Right renal cortex interstitium (tissue), 3 donors: ENCODE data around the gene SPAAR. TPM values are rescaled to one million over a fixed set of nuclear protein-coding genes. Genes with fewer than 3 reads are reported as not detected.
"Not testable (repeated sequence)": the region's sequence is repeated elsewhere in the genome, so short reads cannot be mapped to it uniquely, and the experiment has no call there.

Experiments used
- DNase-seq, 3 donors: peaks; one replicate each; pipeline ENCODE4 v3.0.0-alpha.2; 2013; ENCODE audit warnings: low read depth in 3 of 3, low spot score in 2 of 3
- polyA plus RNA-seq, 3 donors: library from polyadenylated mRNA; unstranded; fragments of 120-200 nt; gene quantifications; one replicate each; pipeline ENCODE4 v1.2.1, GENCODE V29; 2013; ENCODE audit not compliant: insufficient read length in 3 of 3

Gene SPAAR
- polyA plus RNA-seq, 3 donors = 1.4 to 1.5 (median 1.5) TPM

DNA sequence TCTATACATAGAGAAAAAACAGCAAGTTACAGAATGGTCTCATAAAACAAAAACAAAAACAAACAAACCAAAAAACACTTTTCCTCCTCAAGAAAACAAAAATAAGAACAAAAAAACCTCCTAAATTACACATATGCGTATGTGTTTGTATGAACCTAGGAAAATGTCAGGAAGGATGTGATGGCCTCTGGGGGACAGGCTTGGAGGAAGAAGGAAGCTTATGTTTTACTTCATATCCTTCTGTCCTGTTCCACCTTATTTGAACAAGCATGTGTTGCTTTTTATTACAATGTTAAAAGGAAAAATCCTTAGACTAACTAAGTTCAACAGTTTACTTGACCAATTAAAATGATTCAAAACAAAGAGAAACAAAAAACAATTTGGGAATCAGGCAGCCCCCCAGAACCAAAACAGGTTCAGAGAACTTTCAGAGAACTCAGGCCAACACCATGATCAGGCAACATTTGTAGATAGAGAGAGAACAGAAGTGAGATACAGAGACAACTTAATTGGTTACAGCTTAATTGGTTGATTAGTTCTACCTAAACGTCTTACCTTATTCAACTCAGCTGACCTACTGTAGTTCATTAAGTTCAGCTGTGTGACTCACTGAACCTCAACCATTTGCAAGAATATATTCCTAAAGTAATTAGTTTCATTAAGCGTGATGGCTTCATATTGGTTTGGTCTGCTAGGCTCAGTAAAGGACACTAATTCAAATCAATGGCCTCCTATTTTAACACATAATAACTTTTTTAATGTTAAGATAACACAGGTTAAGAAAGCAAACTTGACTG lies 10.1 kb downstream of the SPAAR start:
- DNase-seq = no peak

- DNase-seq = no peak
Observed at GRCh38 chr9:35920051-35920620, 10.8 kb downstream of the SPAAR start.

DNA sequence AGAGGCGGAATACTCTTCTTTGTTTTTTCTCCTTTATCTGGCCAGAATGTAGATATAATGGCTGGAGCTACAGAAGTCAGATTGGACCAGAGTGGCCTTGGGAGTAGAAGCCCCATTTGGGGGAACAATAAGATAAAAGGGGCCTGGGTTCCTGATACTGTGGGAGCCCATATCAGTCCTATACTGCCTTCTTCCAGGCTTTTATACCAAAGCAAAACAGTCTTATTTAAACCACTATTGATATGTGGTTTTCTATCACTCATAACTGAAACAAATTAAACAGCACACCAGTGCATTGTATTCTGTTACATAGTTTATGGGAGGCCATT lies 14.3 kb downstream of the SPAAR start:
- DNase-seq = no peak

- DNase-seq = no peak
Observed at GRCh38 chr9:35923927-35924763, 14.9 kb downstream of the SPAAR start.

DNA sequence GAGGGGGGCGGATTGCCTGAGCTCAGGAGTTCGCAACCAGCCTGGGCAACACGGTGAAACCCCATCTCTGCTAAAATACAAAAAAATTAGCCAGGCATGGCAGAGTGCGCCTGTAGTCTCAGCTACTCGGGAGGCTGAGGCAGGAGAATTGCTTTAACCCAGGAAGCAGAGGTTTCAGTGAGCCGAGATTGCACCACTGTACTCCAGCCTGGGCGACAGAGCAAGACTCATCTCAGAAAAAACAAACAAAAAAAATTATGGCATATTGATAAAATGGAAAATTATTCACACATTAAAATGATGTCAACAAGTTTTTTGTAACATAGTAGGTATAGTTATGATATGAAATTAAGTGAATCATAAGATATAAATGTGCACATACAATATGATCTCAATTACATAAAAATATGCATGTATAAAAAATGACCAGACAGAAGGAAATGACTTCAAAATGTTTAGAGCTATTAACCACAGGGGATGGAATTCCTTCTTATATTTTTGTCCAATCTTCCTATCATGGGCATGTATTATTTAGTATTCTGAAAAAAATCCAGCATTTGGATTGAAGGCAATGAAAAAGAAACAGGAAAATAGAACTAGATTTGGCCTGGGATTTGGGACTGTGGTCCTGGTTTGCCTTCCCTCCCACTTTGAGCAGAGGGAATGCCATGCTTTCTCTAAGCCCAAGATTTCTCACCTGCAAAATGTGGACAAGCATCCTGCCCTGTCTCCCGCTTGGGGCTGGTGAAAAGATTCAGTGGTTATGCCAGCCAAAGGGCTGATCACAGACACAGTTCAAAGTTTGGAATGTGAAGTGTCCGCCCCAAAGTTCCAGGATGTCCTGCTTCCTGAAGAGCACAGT lies 19.5 kb downstream of the SPAAR start:
- no peak for DNase-seq

- DNase-seq = no peak
Observed at GRCh38 chr9:35929453-35929718, 20.1 kb downstream of the SPAAR start.

DNA sequence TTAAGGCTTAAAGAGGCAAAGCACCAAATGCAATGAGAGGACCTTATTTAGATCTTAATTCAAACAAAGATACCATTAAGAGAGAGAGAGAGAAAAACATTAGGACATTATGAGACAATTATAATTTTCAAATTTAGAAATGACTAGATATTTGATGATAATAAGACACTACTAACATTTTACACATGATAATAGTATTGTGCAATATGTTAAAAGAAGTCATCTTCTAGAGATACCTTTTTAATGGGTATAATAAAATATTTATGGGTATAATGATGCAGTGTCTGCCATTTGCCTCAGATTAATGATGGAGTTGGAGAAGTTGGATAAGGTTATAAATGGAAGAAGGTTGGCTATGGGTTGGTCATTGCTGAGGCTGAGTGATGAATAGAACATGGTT lies 21.2 kb downstream of the SPAAR start:
- DNase-seq = no peak

- DNase-seq = no peak
Observed at GRCh38 chr9:35930989-35931388, 21.7 kb downstream of the SPAAR start.

- no peak for DNase-seq
Observed at GRCh38 chr9:35932735-35933134, 23.4 kb downstream of the SPAAR start.

DNA sequence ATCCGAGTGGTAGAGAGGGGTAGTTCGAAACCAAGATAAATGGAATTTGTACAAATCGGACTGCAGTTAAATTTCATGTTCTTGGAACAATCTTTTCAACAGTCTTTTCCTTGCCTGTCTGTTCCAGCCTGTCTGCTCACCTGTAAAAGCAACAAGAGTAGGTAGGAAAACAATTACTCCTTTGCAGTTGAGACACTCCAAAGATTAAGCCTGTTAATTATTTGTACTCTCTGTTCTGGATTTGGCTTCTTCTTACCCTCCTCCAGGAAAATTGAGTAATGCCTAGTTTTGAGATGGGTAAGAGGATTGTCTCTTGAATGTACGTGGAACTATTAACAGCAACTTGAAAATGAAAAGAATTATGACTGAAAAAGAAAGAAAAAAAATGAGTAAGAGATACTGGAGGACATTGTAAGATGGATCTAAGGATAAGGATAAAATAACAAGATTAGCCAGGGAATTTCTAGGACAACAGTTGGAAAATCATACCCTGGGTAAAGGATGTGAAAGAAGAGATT lies 24.3 kb downstream of the SPAAR start:
- no peak for DNase-seq

DNA sequence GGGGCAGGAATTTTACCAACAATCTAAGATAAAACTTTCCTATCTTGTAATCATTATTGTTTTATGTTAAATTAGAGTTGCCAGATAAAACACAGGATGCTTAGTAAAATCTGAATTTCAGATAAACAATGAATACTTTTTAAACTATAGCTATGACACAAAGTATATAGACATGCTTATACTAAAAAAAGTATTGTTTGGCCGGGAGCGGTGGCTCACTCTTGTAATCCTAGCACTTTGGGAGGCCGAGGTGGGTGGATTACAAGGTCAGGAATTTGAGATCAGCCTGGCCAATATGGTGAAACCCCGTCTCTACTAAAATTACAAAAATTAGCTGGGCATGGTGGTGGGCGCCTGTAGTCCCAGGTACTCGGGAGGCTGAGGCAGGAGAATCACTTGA lies 24.8 kb downstream of the SPAAR start:
- not testable (repeated sequence) for DNase-seq

- no peak for DNase-seq
Observed at GRCh38 chr9:35935261-35935660, 26.0 kb downstream of the SPAAR start.

DNA sequence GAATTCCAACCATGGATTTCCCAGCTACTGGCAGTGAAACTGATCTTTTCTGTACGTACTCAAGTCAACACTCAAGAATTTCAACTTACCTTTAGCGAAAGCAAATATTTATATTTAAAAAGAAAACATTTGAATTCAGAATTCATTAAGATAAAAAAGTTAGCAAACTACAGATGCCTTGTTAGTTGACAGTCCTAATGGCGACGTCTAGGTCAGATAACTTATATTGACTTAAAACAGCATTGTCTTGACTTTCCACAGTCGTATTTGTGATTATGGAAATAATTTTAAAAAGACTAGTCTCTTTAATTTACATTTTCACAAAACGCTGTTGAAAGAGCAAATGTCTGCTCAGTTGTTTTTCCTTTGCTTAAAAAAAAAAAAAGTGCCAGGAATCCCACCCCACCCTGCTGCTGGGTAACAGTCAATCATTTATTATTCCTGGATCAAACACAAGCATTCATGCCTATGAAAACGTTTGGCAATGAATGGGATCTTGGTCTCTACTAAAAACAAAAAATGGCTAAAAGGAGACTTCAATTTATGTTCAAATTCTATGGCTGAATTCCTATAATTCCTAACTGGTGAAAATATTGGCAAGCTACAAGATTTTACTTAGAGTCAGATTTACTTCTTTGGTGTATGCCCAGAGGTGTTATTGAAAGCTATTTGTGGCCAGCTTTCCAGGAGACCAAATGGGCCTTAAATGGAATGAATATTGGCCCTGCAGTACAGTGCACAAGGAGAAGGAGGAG lies 26.6 kb downstream of the SPAAR start:
- DNase-seq = no peak

GRCh38 chr9:35937227-35937626 lies 27.9 kb downstream of the SPAAR start:
- DNase-seq = no peak

DNA sequence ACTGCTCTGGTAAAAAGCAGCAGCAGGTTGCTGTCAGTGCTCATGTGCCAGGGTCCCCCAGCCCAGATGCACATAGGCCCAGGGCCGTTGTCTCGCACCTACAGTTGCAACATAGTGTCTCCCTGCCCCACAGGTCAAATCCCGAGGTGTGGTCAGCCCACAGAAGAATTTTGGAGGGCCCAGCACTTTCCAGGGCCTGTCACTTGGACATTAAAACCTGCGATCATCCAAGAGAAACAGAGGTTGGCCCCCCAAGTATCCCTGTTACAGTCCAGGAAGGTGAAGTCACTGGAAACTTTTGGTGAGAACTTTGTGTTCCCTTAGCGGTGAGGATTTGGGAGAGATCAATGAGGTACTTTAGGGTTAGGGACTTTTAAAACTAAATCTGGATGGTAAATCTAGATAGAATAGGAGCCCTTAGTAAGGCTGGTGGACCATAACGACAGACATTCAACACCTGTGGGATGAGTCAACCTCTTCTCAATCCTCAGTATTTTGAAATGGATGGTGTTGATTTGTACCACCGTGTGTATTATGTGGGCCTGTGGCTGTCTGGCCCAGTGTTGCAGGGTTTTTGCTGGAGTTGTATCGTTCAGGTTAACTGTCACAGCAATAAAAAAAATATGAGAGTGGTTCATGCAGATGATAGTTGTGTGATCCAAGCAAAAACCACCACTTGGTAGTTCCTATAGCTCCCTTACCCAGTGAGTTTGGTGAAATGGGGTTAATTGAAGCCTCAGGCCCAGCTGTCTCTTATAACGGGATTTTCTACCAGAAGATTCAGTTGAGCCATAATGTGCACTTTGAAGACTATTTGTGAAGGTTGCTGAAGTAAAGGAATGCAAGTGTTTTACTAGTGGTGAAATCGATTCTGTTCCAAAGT lies 29.4 kb downstream of the SPAAR start:
- DNase-seq = no peak

- DNase-seq = no peak
Observed at GRCh38 chr9:35939679-35940250, 30.5 kb downstream of the SPAAR start.

DNA sequence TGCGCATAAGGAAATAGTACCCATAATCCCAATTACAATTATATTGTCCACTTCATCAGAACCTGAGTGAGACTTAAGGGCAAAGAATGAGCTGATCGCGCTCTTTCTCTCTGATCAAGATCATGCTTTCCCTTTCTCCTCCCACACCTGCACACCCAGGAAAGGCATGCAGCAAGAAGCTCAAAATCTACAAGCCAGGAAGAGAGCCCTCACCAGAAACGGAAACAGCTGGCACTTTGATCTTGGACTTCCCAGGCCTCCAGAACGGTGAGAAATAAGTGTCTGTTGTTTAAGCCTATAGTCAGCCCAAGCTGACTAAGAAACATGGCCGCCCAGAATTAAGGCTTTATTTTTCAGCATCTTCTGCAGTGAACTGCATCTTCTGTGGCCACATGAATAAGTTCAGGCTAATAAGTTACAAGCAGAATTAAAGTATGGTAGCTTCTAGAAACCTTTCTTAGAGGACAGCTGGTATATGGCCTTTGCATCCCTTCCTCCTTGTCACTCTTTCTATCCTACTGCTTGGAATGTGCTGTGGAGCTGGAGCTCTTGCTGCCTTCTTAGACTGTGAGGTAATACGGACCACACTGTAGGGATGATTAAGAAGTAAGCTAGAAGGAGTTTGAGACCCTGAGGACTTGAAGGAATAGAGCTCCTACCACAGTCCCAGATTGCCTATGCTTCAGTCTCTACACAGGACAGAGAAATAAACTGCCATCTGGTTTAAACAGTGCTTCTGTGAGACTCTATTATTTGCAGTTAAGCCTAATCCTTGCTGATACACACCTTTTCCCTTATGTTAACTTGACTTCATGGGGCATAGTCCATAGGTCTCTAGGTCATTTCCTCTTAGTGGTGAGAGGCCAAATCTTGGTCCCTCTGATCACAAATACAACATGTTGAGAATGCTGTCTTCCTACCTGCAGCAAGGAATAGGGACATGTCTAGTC lies 31.4 kb downstream of the SPAAR start:
- DNase-seq = no peak

DNA sequence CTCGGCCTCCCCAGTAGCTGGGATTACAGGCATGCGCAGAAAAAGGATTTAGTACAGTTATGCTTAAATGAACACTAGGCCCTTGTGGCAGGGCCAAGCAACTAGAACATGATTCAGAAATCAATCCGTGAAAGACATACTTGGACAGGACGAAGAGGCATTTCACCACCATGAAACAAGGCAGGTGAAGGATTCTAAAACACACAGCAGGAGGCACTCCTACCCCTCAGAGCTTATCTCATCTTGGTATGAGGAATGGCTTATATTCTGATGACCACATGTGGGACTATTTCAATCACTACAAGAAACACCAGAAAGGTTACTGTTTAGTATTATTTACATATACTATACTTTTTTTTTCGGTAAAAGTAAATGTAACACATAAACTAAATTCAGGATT lies 33.0 kb downstream of the SPAAR start:
- DNase-seq = no peak
